HG03457 (cell line): ENCODE results near the gene CR1L.
"Not testable (repeated sequence)": the region's sequence is repeated elsewhere in the genome, so short reads cannot be mapped to it uniquely, and the experiment has no call there.

ENCODE experiments used
- ATAC-seq: cut with Tn5 transposase; IDR thresholded peaks from one replicate; pipeline ENCODE4 v1.9.1; 2021; ENCODE audit warnings: moderate number of reproducible peaks; ENCODE audit not compliant: unreplicated experiment

Gene CR1L

GRCh38 chr1:207766569-207766968, 121.6 kb downstream of the CR1L start:
- ATAC-seq, result no peak

DNA sequence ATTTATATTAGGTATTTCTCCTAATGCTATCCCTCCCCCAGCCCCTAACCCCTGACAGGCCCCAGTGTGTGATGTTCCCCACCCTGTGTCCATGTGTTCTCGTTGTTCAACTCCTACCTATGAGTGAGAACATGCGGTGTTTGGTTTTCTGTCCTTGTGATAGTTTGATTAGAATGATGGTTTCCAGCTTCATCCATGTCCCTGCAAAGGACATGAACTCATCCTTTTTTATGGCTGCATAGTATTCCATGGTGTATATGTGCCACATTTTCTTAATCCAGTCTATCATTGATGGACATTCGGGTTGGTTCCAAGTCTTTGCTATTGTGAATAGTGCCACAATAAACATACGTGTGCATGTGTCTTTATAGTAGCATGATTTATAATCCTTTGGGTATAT, 125.6 kb downstream of the CR1L start:
- ATAC-seq, result not testable (repeated sequence)
